Fibroblast of lung (primary cell): ENCODE measurements around the gene CCDC6.

ENCODE experiments used
- CTCF ChIP-seq, 2 donors: IDR thresholded peaks in 1 of 2; conservative IDR thresholded peaks in 1 of 2; 1 replicate in 1 of 2; 2 replicates in 1 of 2; pipeline ENCODE4 v1.5.1; 2011 to 2012; ENCODE audit warnings: low read length in 2 of 2, control low read depth in 1 of 2, inconsistent platforms in 1 of 2, low read depth in 1 of 2, mild to moderate bottlenecking in 1 of 2
- EZH2 ChIP-seq: IDR thresholded peaks from 2 replicates; pipeline ENCODE4 v1.5.1; 2012; ENCODE audit warnings: low read length, control low read depth, mild to moderate bottlenecking; ENCODE audit errors: missing control alignments

- TF ChIP-seq CTCF (conservative IDR thresholded peaks at IDR 0.05 in 1 of 2, IDR thresholded peaks at IDR 0.05 in 1 of 2; ENCODE audit: low read depth in 1 of 2, low read length in 2 of 2) (no peak), EZH2 (no peak)
Observed at GRCh38 chr10:59741583-59741982, 164.8 kb downstream of the CCDC6 start.
